Thoracic aorta (tissue), 2 donors: ENCODE data around the gene PDSS2. TPM values are rescaled to one million over a fixed set of nuclear protein-coding genes. Genes with fewer than 3 reads are reported as not detected.

Experiments
- ATAC-seq: fragments of 150-250 bp; one replicate; pipeline ENCODE4 v1.8.0; 2017; ENCODE audit warnings: low read depth; ENCODE audit not compliant: insufficient number of reproducible peaks, low FRiP score
- DNase-seq: peaks from one replicate; pipeline ENCODE4 v3.0.0-alpha.2; 2020; ENCODE audit warnings: low spot score
- H3K27ac ChIP-seq, 2 donors: fragments of 200-600 bp; sonication (generic); 1 replicate in 1 of 2; 2 replicates in 1 of 2; pipeline ENCODE4 v1.5.1; 2016; ENCODE audit warnings: mild to moderate bottlenecking in 2 of 2, moderate library complexity in 2 of 2
- H3K27me3 ChIP-seq: fragments of 200-600 bp; sonication (generic); replicated peaks from 2 replicates; pipeline ENCODE4 v1.6.0; 2016; ENCODE audit warnings: mild to moderate bottlenecking; ENCODE audit not compliant: insufficient read depth
- H3K36me3 ChIP-seq: fragments of 200-600 bp; sonication (generic); one replicate; pipeline ENCODE4 v1.5.1; 2016
- H3K4me1 ChIP-seq, 2 donors: fragments of 200-600 bp; sonication (generic); 1 replicate in 1 of 2; 2 replicates in 1 of 2; pipeline versions ENCODE4 v1.5.1 to v1.6.0; 2016; ENCODE audit warnings: low read depth in 2 of 2, mild to moderate bottlenecking in 1 of 2; ENCODE audit not compliant: control insufficient read depth in 1 of 2
- H3K4me3 ChIP-seq: fragments of 200-600 bp; sonication (generic); 2 replicates; pipeline ENCODE4 v1.5.1; 2016; ENCODE audit warnings: mild to moderate bottlenecking
- H3K9me3 ChIP-seq: fragments of 200-600 bp; sonication (generic); 2 replicates; pipeline ENCODE4 v1.5.1; 2016
- CTCF ChIP-seq: fragments of 200-600 bp; sonication (generic); IDR thresholded peaks from one replicate; pipeline ENCODE4 v1.5.1; 2019; ENCODE audit warnings: antibody characterized with exemption
- total RNA-seq, 2 donors: library from RNA; depleted of rRNA; stranded (reverse); fragments of >200 nt; gene quantifications; one replicate each; pipeline versions ENCODE4 v1.1.0 to v1.2.3, GENCODE V29; 2016

PDSS2 gene
- total RNA-seq, 2 donors from 2014 or later: 6.9 to 9.9 TPM

GRCh38 chr6:107491138-107491609 lies 31.8 kb upstream of the PDSS2 start:
- DNase-seq: no peak
- peaks cover 15 to 50% of the 10 kb centered on the region in 2 donors for H3K4me1 ChIP-seq

GRCh38 chr6:107490566-107491137 lies 31.3 kb upstream of the PDSS2 start:
- no peak for TF ChIP-seq CTCF
- H3K9me3 ChIP-seq: no peaks in the 10 kb centered on the region
- peak overlapping the region; percentile 73 to 86 for H3K27ac ChIP-seq
- H3K4me1 ChIP-seq: peaks cover 15 to 44% of the 10 kb centered on the region in 2 donors
- no peaks in the 10 kb centered on the region for H3K27me3 ChIP-seq
- no peak for ATAC-seq
- peak overlapping the region; percentile 92 for H3K4me3 ChIP-seq
- no peaks in the 10 kb centered on the region for H3K36me3 ChIP-seq
- no peak for DNase-seq

More at GRCh38 chr6:107491138-107491609, 31.8 kb upstream of the PDSS2 start:
- TF ChIP-seq CTCF: no peak
- ATAC-seq: no peak
- Histone ChIP-seq H3K36me3 (no peaks in the 10 kb centered on the region), H3K27me3 (no peaks in the 10 kb centered on the region), H3K9me3 (no peaks in the 10 kb centered on the region), H3K4me3 (peak overlapping the region; percentile 92), H3K27ac (peak overlapping the region; percentile 73 to 86)

- Histone ChIP-seq H3K27ac (peak within 1 kb of the TSS; percentile 73 to 86), H3K27me3 (no peaks in the 10 kb centered on the region), H3K4me1 (peaks cover 12 to 40% of the 10 kb centered on the region in 2 donors), H3K4me3 (peak within 1 kb of the TSS; percentile 92), H3K36me3 (no peaks in the 10 kb centered on the region), H3K9me3 (no peaks in the 10 kb centered on the region)
- TF ChIP-seq CTCF: no peak
- no peak for DNase-seq
- ATAC-seq: peak; percentile 8
Measured at GRCh38 chr6:107489636-107490565, 30.5 kb upstream of the PDSS2 start, which contains the start of gene SOBP. TSS of gene SOBP (plus strand) at chr6:107490117. CDS start at chr6:107490617, 500 bp downstream.

- peaks cover 9 to 31% of the 10 kb centered on the region in 2 donors for H3K4me1 ChIP-seq
- no peaks in the 10 kb centered on the region for H3K27me3 ChIP-seq
- no peaks in the 10 kb centered on the region for H3K36me3 ChIP-seq
- H3K27ac ChIP-seq: peak overlapping the region; percentile 48 to 66
- ATAC-seq: no peak
- H3K9me3 ChIP-seq: no peaks in the 10 kb centered on the region
- no peak for DNase-seq
- peak overlapping the region; percentile 92 for H3K4me3 ChIP-seq
- no peak for TF ChIP-seq CTCF
Measured at GRCh38 chr6:107488875-107489635, 29.7 kb upstream of the PDSS2 start.
